ENCODE results near the gene EIF4A3.

DNA sequence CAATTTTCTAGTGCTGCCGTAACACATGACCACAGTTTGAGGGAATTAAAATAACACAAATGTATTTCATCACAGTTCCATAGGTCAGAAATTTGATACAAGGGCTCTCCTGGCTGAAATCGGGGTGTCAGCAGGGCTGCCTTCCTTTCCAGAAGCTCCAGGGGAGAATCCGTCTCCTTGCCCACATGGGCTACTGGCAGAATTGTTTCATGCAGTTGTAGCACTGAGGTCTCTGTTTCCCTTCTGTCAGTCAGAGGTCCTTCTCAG is 20.5 kb downstream of the EIF4A3 start:
- TF ChIP-seq, protein P1, sequence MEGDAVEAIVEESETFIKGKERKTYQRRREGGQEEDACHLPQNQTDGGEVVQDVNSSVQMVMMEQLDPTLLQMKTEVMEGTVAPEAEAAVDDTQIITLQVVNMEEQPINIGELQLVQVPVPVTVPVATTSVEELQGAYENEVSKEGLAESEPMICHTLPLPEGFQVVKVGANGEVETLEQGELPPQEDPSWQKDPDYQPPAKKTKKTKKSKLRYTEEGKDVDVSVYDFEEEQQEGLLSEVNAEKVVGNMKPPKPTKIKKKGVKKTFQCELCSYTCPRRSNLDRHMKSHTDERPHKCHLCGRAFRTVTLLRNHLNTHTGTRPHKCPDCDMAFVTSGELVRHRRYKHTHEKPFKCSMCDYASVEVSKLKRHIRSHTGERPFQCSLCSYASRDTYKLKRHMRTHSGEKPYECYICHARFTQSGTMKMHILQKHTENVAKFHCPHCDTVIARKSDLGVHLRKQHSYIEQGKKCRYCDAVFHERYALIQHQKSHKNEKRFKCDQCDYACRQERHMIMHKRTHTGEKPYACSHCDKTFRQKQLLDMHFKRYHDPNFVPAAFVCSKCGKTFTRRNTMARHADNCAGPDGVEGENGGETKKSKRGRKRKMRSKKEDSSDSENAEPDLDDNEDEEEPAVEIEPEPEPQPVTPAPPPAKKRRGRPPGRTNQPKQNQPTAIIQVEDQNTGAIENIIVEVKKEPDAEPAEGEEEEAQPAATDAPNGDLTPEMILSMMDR (IDR thresholded peaks at IDR 0.05; ENCODE audit: low read depth, low read length, missing input control): no peak
- TF ChIP-seq REST (IDR thresholded peaks at IDR 0.05): no peak
- TF ChIP-seq, protein P2, sequence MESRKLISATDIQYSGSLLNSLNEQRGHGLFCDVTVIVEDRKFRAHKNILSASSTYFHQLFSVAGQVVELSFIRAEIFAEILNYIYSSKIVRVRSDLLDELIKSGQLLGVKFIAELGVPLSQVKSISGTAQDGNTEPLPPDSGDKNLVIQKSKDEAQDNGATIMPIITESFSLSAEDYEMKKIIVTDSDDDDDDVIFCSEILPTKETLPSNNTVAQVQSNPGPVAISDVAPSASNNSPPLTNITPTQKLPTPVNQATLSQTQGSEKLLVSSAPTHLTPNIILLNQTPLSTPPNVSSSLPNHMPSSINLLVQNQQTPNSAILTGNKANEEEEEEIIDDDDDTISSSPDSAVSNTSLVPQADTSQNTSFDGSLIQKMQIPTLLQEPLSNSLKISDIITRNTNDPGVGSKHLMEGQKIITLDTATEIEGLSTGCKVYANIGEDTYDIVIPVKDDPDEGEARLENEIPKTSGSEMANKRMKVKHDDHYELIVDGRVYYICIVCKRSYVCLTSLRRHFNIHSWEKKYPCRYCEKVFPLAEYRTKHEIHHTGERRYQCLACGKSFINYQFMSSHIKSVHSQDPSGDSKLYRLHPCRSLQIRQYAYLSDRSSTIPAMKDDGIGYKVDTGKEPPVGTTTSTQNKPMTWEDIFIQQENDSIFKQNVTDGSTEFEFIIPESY (IDR thresholded peaks at IDR 0.05): no peak
- TF ChIP-seq, protein P3, sequence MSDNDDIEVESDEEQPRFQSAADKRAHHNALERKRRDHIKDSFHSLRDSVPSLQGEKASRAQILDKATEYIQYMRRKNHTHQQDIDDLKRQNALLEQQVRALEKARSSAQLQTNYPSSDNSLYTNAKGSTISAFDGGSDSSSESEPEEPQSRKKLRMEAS (IDR thresholded peaks at IDR 0.05): no peak
- TF ChIP-seq HNF4G (IDR thresholded peaks at IDR 0.05): no peak
- no peak for TF ChIP-seq SP1 (IDR thresholded peaks at IDR 0.05)
- TF ChIP-seq RAD21 (IDR thresholded peaks at IDR 0.05): no peak
- TF ChIP-seq HNF4A (conservative IDR thresholded peaks at IDR 0.05): no peak
- no peak for TF ChIP-seq TAF1 (conservative IDR thresholded peaks at IDR 0.05)
- TF ChIP-seq RXRA (IDR thresholded peaks at IDR 0.05): no peak

Measured in liver (tissue), 3 donors.